Cardiac septum (tissue), 1 donor: ENCODE results near the gene IRGQ. TPM values are rescaled to one million over a fixed set of nuclear protein-coding genes. Genes with fewer than 3 reads are reported as not detected.
"Not testable (repeated sequence)": the region's sequence is repeated elsewhere in the genome, so short reads cannot be mapped to it uniquely, and the experiment has no call there.

Source experiments
- DNase-seq: peaks from one replicate; pipeline ENCODE4 v3.0.0-alpha.2; 2020; ENCODE audit warnings: low spot score
- intact Hi-C: fragments of 100-400 bp; cut with DNase I; formaldehyde crosslinking; loops from one replicate; pipeline ENCODE4 v1.14.0; 2022
- total RNA-seq: library from RNA; stranded (reverse); fragmentation: NEBNext Ultra II Directional; extraction: Animal tissue kit (Norgen Biotek cat#: 25700); gene quantifications from one replicate; pipeline ENCODE4 v1.2.1, GENCODE V29; 2021
- donor health status: DM: no; HTN: no; CAD: no.

The IRGQ gene
- total RNA-seq, 1 donor from 2014 or later = 30.2 TPM

DNA sequence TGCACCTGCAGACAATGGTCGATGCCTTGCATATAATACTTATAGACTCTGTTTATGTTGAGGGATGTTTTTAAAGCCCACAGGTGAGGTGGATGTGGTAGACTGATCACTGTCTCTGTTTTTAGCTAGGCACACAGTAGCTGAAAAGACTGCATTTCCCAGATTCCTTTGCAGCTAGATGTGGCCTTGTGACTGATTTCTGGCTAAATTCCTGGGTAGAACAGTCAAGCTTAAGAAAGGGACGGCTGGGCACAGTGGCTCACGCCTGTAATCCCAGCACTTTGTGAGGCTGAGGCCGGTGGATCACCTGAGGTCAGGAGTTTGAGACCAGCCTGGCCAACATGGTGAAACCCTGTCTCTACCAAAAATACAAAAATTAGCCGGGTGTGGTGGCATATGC, 4.4 kb upstream of the IRGQ start:
- DNase-seq, intact Hi-C loops: not testable (repeated sequence)

DNA sequence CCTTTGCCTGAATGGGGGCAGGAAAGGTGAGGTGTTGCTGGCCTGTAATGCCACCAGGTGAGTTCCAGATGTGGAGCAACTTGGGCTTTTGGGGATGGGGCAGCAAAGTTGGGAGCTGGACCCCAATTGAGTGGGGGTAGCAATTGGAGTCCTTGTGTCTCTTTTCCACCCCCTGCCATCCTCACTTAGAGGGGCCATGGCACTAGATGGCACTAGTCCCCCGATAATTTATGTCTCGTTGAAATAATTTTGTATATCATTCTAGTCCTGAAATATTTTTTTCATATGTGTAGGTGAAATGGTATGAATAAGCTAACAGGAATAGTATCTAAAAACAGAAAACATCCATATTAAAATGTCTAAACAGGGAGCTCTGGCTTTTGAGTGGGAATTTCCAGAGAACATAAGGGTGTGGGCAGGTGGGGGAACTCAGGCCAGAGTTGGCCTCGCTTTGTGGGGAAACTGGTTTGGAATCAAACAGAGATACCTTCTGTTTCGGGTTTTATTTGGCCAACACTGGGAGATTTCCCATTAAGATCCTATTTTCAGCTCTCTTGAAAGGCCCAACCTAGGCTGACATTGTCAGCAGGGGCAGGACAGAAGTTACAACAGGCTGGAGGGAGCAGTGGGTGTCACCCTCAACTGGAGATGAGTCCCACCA, 3.8 kb upstream of the IRGQ start:
- DNase-seq = no peak
- intact Hi-C loops = no loop called here

GRCh38 chr19:43598445-43599240, 2.7 kb upstream of the IRGQ start:
- DNase-seq = no peak
- intact Hi-C loops = no loop called here

DNA sequence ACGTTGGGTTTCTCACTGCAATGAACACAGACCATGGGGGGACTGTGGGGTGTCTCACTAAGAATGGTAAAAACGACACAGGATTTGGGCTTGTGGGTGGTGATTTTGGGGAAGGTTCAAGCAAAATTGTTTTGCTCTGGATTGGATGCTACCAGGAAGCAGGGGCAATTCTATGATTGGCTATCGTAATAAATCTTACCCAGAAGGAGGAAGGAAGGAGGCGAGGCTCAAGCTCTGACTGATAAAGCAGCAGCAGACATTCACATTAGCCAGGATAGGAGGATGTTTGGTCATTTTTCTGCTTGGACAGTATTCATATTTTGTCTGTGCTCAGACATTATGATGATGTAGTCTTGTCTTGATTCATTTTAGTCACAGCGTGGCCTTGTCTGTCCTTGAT, 1.9 kb upstream of the IRGQ start:
- intact Hi-C loops = loop anchor here (2.0 kb wide), 2 partner anchors 63 to 71 kb away; no protein-coding TSS in a partner anchor
- no peak for DNase-seq

DNA sequence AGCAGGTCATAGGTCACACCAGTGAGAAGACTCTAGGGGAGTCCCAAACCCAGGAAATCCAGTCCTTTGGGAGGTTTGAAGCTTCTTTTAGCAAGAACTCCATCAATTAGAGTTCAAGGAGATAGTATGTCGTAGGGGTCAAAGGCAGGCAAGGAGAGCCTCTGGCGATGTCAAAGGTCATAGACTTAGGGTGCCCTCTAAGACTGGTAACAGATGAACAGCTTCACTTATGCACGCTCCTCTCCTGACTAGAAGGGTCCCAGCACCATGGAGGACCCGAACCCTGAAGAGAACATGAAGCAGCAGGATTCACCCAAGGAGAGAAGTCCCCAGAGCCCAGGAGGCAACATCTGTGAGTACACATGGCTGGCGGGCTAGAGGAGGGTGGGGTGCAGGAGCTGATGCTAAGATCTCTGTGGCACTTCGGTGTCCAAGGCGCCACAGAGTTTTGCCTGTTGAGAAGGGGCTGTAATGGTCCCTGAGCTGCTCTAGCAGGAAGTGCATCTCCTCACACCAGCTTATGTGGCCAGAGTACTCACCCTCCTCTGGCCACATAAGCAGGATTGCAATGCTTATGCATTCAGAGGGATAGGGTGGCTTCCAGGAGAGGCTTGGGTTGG, 1.0 kb upstream of the IRGQ start:
- no peak for DNase-seq
- intact Hi-C loops = loop anchor here (1.0 to 2.0 kb wide), 4 partner anchors 22 to 72 kb away; partner anchors contain the start of genes PINLYP, XRCC1 and ZNF428

GRCh38 chr19:43595605-43595998, 332 bp downstream of the IRGQ start:
- no peak for DNase-seq
- intact Hi-C loops = no loop called here

- DNase-seq = no peak
Observed at GRCh38 chr19:43594710-43595604, 977 bp downstream of the IRGQ start.

GRCh38 chr19:43594081-43594697, 1.7 kb downstream of the IRGQ start:
- intact Hi-C loops = no loop called here
- no peak for DNase-seq

More at GRCh38 chr19:43594710-43595604, 977 bp downstream of the IRGQ start:
- intact Hi-C loops = no loop called here

GRCh38 chr19:43592800-43593350, 3.1 kb downstream of the IRGQ start:
- no peak for DNase-seq
- intact Hi-C loops = no loop called here

DNA sequence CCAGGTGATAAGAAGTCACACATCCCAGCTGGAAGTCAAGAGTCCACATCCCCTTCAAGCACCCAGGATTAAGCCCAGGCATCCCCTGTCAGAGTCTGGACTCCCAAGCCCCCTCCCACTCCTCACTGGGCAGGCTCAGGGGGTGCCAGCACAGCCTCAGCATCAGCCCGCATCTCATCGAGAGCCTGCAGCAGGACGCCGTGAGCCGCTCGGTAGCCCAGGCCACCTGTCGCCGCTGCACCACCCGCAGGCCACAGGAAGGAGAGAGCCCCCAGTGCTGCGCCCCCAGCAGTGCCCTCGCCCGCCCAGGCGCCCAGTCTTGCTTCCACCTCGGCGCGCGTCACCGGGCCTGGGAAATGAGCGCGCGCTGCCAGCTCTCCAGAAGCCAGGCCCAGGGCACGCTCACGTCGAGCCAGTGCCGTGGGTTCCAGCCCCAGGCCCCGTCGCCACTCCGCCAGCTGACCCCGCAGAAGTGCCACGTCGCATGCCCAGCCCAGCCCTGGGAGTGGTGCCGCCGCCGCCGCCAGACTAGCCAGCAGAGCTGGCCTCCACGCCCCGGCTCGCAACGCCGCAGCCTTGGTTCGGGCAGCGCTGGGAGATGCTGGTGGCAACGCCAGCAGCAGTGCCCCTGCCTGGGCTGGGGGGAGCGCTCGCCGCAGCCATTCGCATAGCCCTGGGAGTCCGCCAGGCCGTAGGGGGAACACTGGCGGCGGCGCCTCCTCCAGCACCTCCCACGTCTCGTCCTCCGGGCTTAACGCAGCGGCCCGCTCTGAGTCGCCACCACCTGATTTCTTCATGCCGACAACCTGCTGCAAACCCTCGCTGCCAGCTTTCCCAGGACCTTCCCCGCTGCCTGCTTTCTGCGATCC, 3.8 kb downstream of the IRGQ start:
- intact Hi-C loops = no loop called here
- DNase-seq = no peak

GRCh38 chr19:43589678-43590077, 6.3 kb downstream of the IRGQ start:
- intact Hi-C loops = no loop called here

DNA sequence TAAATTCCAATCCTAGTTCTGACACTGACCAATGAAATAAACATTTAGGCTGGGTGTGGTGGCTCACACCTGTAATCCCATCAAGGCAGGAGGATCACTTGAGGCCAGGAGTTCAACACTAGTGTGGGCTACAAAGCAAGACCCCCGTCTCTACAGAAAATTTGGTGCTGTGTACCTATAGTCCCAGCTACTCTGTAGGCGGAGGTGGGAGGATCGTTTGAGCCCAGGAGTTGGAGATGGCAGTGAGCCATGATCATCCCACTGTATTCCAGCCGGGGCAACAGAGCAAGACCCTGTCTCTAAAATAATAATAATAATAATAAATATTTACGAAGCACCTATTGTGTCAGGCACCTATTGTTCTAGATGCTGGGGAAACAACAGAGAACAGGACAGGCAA, 6.7 kb downstream of the IRGQ start:
- intact Hi-C loops = no loop called here
- DNase-seq = no peak

More at GRCh38 chr19:43589678-43590077, 6.3 kb downstream of the IRGQ start:
- no peak for DNase-seq

DNA sequence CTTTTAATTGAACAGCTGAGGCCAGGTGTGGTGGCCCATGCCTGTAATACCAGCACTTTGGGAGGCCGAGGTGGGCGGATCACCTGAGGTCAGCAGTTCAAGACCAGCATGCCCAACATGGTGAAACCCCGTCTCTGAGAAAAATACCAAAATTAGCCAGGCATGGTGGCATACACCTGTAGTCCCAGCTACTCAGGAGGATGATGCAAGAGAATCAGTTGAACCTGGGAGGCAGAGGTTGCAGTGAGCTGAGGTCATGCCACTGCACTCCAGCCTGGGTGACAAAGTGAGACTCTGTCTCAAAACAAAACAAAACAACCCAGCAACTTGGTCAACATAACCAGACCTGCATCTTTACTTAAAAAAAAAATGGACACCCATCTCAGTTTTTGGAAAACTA, 8.9 kb downstream of the IRGQ start:
- intact Hi-C loops, DNase-seq: not testable (repeated sequence)

- intact Hi-C loops = no loop called here
- no peak for DNase-seq
Observed at GRCh38 chr19:43586346-43586745, 9.6 kb downstream of the IRGQ start.

DNA sequence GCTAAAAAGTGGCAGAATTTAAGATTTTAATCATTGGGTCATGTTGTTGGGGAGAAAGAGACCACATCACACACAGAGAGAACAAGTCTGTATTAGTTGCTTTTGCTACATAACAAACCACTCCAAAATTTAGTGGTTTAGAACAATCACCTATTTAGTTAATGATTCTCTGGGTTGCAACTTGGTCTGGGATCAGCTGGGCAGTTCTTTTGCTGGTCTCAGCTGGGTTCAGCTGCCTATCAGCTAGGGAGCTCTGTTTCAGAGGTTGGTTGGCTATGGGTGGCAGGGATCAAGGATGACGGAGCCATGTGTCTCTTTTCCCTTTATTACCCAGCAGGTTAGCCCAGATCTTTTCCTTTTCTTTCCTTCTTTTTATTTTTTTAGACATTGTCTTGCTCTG, 11.4 kb downstream of the IRGQ start:
- intact Hi-C loops = no loop called here
- no peak for DNase-seq

DNA sequence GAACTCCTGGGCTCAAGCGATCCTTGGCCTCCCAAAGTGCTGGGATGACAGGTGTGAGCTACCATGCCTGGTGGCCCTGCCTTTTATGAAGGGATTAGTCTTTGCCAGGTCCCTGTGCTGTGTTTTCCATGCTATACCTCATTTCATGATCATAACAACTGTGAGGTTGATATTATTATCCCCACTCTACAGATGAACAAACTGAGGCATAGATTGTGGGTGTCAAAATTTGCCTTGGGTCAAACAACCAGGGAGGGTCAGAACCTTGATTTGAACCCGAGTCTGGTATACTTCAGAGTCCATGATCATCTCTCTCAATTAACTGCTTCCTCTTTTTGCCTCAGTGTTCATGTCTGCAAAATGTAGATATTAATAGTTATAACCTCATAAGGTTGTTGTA, 13.4 kb downstream of the IRGQ start:
- DNase-seq = no peak
- intact Hi-C loops = no loop called here

GRCh38 chr19:43581467-43581866, 14.5 kb downstream of the IRGQ start:
- intact Hi-C loops = no loop called here
- DNase-seq = no peak

DNA sequence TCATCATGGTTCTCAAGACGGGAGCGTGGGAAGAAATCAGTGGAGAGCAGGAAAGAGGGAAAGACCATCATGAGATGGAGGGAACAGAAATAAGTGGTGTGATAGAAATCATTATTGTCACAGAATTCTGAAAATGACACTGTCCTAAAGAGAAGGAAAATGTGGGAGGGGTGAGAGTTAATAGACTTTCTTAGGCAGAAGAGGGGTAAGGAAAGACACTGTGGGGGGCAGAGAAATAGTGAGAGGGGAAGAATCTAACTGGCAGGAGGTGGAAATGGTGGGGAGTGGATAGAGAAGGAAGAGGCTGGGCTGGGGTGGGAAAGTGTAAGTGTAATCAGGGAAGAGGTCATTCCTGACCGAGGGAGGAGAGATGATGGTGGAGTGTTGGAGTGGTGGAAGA, 17.1 kb downstream of the IRGQ start:
- DNase-seq = no peak
- intact Hi-C loops = no loop called here
